Measurements from ENCODE around the gene ALOXE3.

The ALOXE3 gene

GRCh38 chr17:8154608-8155155, 36.4 kb upstream of the ALOXE3 start:
- in situ Hi-C loops (cut with MboI; ENCODE audit: low sequenced_read_pairs): no loop called here

DNA sequence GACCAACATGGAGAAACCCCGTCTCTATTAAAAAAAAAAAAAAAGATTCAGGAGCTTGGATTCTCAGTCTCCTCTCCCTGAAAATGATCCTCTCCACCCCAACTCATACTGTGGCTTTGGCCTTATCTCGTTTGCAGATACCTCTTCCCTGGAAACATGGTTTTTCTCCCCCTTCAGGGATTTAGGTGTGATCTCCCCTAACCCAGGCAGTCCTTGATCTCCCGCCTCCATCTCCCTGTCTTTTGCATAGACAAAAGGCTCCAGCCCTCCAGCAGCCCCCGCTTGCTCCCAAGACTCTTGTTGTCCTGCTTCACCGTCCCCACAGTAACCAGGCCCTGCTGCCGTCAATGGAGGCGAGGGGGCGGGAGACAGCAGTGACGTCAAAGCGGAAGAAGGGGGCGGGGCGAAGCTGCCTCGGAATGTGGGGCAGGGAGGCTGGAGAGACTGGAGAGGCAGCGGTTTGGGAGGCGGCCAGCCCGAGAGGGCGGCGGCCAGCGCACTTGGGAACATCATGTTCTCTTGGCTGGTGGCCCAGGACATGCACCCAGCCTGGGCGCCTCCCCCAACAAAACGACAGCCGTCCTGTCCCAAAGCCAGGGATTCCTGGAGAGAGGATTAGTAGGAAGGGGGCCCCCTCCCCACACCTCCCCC, 35.8 kb upstream of the ALOXE3 start:
- in situ Hi-C loops (cut with MboI; ENCODE audit: low sequenced_read_pairs): no loop called here

DNA sequence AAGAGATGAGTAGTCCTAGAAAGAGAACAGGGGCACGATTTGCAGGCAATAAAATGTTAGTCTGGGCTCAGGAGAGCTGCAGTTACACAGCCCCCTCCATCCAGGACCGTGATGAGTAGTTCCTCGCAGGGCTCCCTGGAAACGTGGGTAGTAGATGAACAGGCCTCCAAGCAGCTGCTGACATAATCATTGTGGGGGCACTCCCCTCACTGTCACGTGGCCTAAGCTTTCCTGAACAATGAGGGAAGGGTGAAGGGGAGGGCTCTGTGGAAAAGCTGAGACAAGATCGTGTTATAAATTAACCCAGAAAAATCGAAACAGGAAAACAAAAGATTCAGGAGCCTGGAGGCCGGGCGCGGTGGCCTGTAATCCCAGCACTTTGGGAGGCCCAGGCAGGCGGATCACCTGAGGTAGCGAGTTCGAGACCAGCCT, 35.2 kb upstream of the ALOXE3 start:
- in situ Hi-C loops (cut with MboI; ENCODE audit: low sequenced_read_pairs): no loop called here

GRCh38 chr17:8153031-8153451, 34.7 kb upstream of the ALOXE3 start:
- in situ Hi-C loops (cut with MboI; ENCODE audit: low sequenced_read_pairs): no loop called here

DNA sequence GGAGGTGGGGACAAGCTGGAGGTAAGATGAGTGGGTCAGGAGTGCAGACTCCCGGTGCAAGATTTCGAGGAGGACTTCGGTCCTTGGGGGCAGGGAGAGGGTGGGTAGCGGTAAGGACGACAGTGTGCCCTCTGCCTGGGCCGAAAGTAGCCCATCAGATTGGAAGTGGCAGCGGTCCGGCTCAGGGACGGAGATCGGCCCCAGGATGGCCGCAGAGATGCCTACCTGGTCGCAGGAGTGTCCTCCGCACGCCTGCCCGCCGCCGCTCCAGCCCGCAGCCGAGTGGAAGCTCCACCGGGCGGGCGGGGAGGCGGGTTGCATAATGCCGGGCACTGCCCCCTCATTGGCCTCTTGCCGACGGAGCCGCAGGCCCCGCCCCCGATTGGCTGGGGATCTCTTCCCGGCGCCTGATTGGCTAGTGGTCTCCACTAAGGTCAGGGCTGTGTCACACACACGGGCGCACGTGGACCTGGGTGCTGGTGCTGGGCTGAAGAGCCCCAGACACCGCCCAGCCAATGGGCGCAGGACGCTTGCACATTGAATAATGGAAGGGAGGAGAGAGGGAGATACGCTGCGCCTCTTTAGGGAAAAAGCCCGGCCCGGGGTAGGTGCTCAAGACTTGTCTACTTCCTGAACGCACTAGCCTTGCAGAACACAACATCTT, 33.9 kb upstream of the ALOXE3 start, which contains the start of gene PER1:
Gene PER1 (minus strand): TSS at position 293 of the 664 bp plus-strand sequence. CDS start 1,698 bp downstream, outside the sequence.
- in situ Hi-C loops (cut with MboI; ENCODE audit: low sequenced_read_pairs): no loop called here

DNA sequence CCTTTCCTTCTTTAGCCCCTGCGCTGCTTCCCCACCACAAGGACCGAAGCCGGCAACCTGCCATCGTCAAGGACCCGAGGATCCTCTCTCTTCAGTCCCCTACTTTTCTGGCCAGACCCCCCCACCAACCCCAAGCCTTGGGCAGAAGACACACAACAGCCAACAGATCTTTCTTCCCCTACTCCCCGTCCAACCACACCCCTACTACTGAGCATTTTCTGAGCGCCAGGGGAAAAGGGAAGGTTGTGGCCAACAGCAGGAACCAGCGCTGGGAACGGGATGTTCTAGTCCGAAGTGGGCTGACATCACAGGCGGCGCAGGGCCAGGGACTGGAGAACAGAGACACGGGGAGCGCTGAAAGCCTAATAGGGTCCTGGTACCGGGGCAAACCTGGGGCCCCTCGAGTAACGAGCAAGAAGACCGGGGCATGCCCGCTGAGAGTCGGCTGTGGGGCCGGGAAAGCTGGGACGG, 33.4 kb upstream of the ALOXE3 start:
- in situ Hi-C loops (cut with MboI; ENCODE audit: low sequenced_read_pairs): no loop called here

DNA sequence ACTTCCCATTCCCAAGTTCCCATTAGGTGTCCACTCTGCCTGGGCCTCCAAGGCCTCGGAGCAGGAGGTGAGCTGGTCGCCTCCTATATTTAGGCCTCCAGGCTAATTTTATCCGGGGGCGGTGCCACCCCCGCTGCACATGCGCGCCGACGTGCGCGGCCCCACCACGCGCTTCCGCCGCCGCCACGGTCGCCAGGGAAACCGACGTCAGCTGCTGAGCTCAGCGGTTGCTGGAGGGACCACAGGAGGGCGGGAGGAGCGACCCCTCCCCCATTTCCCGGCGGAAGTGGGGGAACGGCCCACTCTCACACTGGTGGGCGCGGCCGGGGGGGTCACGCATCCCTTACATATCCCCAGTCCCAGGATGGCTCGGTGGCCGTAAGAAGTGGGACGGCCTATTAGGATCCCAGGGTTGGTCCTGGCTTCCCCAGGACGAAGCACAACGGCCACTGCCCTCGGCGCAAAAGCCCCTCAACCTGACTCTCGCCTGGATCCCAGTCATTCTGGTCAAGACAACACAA, 32.9 kb upstream of the ALOXE3 start:
- in situ Hi-C loops (cut with MboI; ENCODE audit: low sequenced_read_pairs): no loop called here

DNA sequence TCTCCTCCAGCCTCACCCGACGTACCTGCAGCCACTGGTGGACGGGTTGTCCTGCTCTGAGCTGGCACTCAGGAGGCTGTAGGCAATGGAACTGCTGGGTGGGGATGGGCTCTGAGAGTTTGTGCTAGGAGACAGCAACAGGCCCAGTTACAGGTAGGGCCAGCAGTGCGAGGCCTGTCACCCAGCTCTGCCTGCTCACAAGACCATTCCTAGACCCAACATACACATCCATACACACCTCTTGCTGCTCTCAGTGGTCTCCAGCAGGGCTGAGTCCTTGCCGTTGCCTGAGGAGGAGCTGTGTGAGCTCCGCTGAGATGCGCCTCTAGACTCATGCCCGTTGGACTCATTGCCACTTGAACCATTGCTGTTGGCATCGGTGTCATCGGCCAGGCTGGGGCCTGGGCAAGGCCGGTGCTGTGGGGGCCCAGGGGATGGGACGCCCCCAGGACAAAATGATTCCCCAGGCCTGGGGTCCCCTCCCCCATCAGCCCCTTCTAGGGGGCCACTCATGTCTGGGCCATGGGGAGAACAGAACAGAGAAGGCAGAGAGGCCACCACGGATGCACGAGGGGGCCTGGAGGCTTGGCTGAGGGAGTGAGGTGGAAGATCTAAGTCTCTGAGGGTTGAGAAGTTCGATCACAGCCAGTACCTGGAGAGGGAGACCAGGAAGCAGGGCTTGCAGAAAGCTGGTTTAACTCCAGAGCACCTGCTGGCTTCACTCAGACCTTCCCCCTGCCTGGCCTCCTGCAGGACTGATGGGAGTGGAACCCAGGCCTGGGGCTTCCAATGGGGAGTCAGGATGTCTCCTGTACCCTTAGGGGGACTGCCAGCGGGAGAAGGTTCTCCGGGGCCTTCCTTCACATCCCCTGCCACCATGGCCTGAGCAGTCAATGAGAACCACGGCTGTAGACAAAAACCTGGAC, 32.1 kb upstream of the ALOXE3 start:
- in situ Hi-C loops (cut with MboI; ENCODE audit: low sequenced_read_pairs): no loop called here

GRCh38 chr17:8149419-8150193, 31.3 kb upstream of the ALOXE3 start:
- in situ Hi-C loops (cut with MboI; ENCODE audit: low sequenced_read_pairs): no loop called here

GRCh38 chr17:8148560-8148959, 30.2 kb upstream of the ALOXE3 start:
- in situ Hi-C loops (cut with MboI; ENCODE audit: low sequenced_read_pairs): no loop called here

DNA sequence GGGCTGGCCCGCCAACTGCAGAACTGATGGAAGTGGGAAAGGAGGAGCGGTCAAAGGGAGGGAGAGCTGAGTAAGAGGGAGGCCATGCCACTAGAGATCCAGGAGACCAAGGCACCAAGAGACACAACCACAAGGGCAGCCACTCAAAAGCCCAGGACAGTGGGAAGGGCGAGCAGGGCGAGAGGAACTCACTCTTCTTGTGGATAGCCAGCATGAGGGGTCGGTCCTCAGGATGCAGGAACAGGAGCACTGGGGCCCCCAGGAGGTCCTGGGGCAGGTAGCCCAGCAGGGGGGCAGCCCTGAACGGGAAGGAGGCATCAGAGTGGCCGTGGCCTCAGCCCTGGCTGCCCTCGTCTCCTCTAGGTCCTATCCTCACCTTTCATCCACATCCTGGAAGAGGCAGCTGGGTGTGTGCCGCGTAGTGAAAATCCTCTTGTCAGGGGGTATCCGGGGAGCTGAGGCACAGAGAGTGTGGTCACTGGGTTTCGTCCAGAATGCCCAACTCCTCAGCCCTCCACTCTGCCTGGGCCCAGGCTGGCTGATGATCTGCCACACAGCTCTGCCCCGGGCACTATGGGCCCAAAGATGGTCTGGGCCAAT, 29.6 kb upstream of the ALOXE3 start:
- in situ Hi-C loops (cut with MboI; ENCODE audit: low sequenced_read_pairs): no loop called here

DNA sequence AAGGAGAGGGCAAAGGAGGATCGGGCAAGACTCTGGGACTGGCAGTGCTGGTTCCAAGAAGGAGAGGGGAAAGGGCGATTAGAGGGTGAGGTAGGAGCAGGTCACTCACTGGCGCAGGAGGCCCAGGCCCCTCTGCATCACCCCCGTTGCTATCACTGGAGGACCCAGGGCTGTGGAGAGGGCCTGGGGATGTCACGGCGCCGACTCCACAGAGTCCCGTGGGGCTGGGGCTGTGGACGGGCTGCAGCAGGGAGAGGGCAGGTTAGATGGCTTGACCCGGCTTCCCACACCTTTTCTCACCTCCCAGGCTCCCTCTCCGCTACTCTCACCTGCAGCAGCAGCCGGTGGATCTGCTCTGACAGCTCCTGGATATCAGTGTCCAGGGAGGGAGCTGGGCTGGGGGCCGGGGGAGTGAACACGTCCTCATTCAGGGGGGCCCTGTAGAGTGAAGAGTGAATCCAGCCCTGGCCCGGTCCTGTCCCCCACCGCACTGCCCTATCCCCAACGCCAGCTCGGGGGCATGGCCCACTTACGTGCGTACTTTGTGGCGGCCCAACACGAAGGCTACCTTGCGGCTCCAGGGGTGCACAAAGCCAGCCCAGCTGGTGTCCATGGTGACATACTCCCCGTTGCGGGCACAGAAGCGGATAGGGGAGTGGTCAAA, 29.0 kb upstream of the ALOXE3 start:
- in situ Hi-C loops (cut with MboI; ENCODE audit: low sequenced_read_pairs): no loop called here

DNA sequence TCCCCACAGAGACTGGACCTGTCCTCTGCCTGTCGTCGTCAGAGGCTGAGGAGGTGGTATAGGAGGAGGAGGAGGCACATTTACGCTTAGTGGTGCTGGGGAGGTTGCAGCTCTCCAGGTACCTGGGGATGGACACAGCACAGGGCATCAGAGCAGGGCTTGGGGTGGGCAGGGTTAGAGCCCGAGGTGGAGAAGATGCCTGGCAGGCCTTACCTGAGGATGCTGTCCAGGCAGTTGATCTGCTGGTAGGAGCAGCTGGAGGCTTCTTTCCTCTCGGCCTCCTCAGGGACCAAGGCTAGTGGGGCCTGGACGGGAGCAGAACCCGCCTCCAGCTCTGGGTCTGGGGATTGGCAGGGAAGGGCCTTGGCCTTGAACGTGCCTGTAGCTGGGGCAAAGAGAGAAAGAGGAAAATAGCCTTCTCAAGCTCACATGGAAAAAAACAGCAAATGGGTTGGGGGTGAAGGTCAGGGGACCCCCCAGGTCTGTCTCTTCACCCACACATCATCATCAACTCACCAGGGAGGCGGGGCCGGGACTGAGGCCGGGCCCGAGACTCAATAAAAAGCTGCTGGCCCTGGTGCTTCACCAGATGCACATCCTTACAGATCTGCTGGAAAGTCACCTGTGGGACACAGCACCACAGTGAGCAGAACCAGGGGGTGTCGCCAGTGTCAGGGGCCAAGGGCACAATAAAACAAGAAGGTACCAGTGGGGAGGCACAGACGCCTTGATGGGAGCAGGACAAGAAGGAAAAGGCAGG, 28.2 kb upstream of the ALOXE3 start:
- in situ Hi-C loops (cut with MboI; ENCODE audit: low sequenced_read_pairs): no loop called here

- in situ Hi-C loops (cut with MboI; ENCODE audit: low sequenced_read_pairs): no loop called here
Measured at GRCh38 chr17:8145811-8146210, 27.5 kb upstream of the ALOXE3 start.

GRCh38 chr17:8144401-8145231, 26.3 kb upstream of the ALOXE3 start:
- in situ Hi-C loops (cut with MboI; ENCODE audit: low sequenced_read_pairs): no loop called here

DNA sequence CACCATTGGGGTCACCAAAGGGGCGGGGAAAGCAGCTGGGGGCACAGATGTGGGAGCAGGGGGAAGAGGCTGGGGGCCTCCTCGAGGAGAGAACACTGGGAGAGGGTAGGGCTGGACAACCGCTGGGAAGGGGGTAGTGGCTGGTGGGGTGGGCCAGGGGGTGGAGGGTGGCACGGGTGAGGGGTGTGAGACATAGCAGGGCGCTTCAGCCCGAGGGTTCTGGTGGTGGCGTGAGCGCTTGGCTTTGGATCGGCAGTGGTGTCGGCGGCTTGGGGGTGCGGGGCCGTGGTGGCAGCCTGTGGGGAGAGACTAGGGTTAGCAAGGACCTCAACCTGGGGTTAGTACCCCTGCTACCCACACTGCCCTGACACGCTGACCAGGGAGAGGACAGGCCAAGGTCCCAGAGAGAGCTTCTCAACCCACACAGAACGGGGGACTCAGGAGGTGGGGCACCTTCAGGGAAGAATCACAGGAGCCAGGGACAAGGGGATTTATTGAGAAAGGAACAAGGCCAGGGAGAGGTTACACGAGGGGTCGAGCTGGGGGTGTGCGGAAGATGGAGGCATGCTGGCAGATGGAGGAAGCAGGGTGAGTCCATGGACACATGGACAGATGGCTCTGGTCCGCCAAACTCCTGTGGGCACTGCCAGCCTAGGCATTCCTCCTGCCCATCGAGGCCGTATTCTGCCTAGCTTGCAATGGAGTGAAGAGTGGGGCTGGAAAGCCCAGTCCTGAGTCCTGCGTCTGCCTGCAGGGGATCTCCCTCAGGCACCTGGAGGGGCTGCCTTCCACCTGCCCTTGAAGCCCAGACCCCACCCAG, 25.5 kb upstream of the ALOXE3 start:
- in situ Hi-C loops (cut with MboI; ENCODE audit: low sequenced_read_pairs): no loop called here

Measured in HL-60/S4 treated with phorbol 12-myristate 13-acetate at 8.2 ng/mL for 4 days and 3 days (cell line).